Keratinocyte (primary cell): ENCODE data around the gene SLIT3.

Source experiments
- CTCF ChIP-seq, 3 experiments: IDR thresholded peaks in 1 of 3; conservative IDR thresholded peaks in 1 of 3; optimal IDR thresholded peaks in 1 of 3; 2 replicates in 2 of 3; 3 replicates in 1 of 3; pipeline versions ENCODE3 to v1.5.1; 2011; ENCODE audit warnings: low read length in 3 of 3, mild to moderate bottlenecking in 3 of 3, moderate library complexity in 2 of 3, control low read depth in 1 of 3, inconsistent platforms in 1 of 3; ENCODE audit not compliant: insufficient read depth in 2 of 3; ENCODE audit errors: extremely low read depth in 1 of 3
- EZH2 ChIP-seq: IDR thresholded peaks from one replicate; pipeline ENCODE4 v1.6.1; 2012; ENCODE audit warnings: inconsistent platforms, mild to moderate bottlenecking, low read length, moderate library complexity

- TF ChIP-seq CTCF (optimal IDR thresholded peaks at IDR 0.05 in 1 of 3, IDR thresholded peaks at IDR 0.05 in 1 of 3, conservative IDR thresholded peaks at IDR 0.05 in 1 of 3; ENCODE audit: extremely low read depth in 1 of 3, insufficient read depth in 2 of 3, low read length in 3 of 3), result no peak
- no peak for TF ChIP-seq EZH2
These were observed 197.3 kb downstream of the SLIT3 start for GRCh38 chr5:169103586-169104181.
